ENCODE measurements around the gene BCL2L13.

DNA sequence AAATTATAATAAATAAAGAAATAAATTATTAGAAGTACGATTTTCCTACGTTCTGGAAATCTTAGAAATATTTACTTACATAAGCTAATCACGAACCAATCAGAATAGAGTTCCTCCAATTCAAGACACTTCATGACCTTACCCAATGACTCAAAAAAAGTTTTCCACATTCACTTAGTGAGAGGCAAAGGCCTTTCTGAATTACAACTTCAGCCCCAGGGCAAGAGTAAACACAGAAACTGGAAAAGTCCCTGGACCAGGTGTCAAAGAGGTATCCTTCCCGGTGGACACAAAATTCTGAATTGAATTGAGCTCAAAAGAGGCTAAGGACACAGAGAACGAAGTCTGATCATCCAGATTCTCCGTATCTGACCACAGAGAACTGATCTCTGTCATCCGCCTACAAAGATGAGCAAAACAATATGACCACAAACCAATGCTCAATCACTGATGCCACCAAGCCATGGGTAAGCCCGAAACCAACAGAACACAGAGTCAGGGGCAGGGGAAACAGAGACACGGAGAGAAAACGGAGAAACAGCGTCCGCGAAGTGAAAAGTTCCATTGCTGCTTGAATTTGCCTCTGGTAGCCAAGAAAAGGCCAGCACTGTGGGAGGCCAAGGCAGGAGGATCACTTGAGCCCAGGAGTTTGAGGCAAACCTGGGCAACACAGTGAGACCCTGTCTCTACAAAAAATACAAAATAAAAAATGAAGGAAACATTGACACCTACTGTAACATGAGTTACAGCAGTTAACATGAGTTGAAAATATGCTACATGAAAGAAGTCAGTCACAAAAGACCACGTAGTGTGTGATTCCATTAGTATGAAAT, 128.9 kb downstream of the BCL2L13 start:
- TF ChIP-seq, protein P1, sequence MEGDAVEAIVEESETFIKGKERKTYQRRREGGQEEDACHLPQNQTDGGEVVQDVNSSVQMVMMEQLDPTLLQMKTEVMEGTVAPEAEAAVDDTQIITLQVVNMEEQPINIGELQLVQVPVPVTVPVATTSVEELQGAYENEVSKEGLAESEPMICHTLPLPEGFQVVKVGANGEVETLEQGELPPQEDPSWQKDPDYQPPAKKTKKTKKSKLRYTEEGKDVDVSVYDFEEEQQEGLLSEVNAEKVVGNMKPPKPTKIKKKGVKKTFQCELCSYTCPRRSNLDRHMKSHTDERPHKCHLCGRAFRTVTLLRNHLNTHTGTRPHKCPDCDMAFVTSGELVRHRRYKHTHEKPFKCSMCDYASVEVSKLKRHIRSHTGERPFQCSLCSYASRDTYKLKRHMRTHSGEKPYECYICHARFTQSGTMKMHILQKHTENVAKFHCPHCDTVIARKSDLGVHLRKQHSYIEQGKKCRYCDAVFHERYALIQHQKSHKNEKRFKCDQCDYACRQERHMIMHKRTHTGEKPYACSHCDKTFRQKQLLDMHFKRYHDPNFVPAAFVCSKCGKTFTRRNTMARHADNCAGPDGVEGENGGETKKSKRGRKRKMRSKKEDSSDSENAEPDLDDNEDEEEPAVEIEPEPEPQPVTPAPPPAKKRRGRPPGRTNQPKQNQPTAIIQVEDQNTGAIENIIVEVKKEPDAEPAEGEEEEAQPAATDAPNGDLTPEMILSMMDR (conservative IDR thresholded peaks at IDR 0.05 in 1 of 2, IDR thresholded peaks at IDR 0.05 in 1 of 2; ENCODE audit: extremely low read depth in 1 of 2, insufficient read depth in 1 of 2, low read depth in 1 of 2, low read length in 2 of 2): no peak
- no peak for TF ChIP-seq EZH2 (IDR thresholded peaks at IDR 0.05; ENCODE audit: borderline replicate concordance, low read length)
